GM21528 (cell line): ENCODE measurements around the gene BACE2.
"Not testable (repeated sequence)": the region's sequence is repeated elsewhere in the genome, so short reads cannot be mapped to it uniquely, and the experiment has no call there.

ENCODE experiments used
- ATAC-seq: cut with Tn5 transposase; IDR thresholded peaks from one replicate; pipeline ENCODE4 v1.9.1; 2021; ENCODE audit warnings: mild to moderate bottlenecking, moderate library complexity; ENCODE audit not compliant: unreplicated experiment, low FRiP score

Gene BACE2

DNA sequence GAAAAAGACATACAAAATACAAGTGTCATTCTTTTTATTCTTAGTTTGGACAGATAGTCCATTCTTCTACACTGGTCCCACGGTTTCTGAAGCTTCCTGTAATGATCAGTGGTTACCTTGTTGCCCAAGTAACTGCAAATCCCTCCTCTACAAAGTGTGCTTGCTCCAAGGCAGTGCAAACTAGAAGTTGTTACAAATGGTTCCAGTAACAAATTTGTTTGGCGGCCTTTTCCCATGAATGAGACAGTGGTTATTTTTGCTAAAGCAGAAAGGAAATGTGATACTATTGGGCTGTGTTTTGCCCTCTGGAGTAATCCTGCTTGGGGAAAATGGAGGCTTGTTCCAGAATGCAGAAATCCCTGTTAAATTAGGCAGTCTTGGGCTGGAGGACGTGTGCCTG, 8.9 kb downstream of the BACE2 start:
- ATAC-seq, result no peak

DNA sequence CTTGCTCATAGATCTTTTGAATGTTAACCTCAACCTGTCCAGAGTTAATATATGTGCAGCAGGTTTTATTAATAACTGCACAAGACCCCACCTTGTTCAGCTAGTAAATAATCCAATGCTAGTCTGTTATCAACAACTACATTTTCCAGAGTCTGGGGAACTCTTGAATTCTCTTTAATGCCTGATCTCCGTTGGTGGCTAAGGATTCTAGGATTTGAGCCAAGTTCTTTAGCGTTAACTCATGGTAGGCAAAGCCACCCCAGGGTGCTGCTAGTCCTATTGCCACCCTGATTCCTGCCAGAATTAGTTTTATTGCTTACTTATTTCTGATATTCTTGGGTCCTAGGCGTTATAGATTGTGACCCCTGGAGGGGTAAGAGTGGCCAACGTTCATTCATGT, 12.8 kb downstream of the BACE2 start:
- no peak for ATAC-seq

DNA sequence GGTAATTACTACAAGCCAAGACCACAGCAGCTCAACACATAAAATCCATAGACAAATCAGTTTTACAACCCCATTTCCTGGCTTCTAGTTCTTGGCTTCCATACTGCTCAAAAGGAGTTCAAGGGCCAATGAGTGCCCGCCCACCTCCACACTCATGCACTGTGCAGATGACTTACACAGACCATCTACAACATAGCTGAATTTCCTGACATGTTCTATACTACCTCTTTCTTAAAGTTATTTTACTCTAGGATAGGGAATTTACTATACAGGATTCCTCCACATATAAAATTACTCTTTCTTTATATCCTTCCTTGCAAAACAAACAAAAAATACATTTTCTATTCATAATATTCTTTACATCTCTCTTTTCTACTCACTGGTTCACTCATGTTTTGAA, 14.6 kb downstream of the BACE2 start:
- ATAC-seq, result no peak

DNA sequence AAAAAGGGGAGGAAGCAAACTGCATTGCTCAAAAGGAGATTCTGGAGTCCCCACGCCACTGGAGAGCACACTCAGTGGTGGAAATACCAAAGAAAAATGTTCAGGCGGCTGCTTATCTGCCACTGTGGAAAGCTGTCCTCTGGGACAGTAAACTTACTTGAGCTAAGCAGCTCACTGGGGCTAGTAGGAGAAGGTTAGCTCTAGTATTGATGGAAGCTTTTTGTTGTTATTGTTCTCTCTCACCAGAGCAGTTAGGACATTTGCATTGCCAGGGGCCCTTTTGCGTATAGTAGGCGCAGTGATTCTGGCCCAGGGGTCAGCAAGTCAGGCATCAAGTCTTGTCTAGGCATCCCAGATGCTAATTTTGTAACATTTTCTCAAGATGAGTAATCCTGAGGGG, 15.6 kb downstream of the BACE2 start:
- ATAC-seq, result no peak

DNA sequence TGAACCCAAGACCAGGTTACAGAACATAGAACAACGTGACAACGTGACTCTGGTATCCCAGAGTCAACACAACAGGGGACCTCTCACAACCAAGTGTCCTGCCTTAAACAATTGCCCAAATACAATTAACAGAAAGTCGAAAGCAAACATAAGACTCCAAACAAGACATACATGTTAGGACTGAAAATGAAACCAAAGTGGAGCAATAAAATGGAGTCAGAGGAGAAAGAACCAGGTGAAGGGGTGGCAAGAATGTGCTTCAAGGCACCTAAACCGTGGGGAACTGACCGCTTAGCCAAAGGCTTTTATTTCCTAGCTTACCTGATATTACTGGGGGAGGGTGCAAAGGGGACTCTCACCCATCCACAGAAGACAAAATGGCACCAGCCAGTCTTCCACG, 17.8 kb downstream of the BACE2 start:
- no peak for ATAC-seq

DNA sequence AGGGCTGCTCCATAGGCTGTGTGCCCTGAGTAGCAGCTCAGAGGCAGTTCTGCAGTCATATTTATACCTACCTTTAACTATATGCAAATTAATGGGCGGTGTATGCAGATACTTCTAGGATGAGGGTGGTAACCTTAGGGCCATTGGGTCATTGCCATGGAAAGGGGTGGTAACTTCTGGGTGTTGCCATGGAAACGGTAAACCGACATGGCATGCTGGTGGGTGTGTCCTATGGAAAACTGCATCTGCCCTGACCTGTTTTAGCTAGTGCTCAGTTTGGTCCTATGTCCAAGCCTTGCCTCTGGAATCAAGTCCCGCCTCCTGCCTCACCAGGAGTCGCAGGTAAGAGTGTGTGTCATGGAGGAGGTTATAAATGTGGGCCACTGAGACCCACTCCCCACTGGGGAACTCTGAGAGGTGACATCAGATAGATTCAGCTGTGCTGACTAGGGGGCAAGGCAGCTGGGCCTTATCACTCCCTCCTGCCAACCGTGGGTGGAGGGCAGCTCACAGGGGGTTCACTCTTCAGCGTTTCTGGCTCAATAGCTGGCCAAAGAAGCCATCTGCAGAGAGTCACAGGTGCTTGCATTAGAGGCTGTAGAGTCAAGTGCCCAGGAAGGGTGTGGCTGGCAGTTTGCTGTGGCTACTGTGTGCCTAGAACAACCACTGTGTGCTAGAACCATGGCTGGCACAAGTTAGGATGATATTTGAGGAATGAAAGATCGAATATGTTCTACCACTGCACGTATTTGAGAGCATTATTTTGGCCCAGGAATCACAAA, 19.0 kb downstream of the BACE2 start:
- ATAC-seq, result no peak

DNA sequence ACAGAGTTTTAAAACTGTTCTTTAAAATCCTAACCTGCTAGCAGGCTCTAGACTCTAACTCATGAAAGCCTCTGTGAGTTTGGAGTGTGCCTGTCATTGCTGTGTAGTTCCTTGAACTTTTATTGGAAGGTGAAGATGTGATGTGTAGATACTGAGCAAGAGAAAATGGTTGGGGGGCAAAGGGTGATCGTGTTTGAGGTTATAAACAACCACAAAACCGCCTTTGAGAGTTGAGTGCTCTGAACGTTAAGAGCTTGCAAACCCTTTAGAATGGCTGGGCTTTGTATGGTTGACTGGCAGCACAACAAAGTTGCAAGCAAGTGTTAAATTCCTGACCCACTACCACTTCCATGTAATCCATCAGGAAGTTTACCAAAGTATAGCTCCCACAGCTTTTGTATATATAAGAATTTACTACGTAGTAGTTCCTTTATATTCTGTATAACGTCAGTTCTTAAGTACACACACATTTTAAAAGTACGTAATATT, 19.6 kb downstream of the BACE2 start:
- no peak for ATAC-seq

DNA sequence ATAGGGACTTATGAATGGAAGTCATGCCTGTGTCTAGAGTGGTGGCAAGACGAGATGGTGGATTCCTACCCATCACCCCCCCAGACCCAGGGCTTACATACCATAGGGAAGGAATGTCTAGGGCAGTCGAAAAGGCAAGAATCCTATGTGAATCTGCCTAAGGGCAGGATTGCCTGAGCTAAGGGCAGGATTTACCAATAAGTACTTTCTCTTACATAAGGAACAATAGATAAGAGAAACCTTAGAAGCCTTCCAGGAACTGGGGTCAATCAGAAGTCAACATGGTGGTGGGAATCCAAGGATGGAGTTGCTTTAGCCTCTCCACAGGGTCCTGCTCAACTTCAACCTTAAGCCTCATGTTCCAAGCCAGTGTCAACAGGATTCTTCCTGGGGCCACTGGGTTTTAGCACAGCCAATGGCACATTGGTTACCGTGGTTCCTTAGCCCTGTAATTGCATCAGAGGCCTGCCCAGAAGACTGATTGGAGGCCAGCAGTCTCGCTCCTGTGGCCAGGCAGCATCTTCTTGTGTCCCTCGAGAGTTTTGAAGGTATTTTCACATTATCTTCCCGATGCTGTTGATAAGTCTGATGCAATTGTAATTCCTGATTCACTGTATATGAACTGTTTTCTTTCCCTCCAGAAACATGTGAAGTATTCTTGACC, 20.7 kb downstream of the BACE2 start:
- no peak for ATAC-seq

DNA sequence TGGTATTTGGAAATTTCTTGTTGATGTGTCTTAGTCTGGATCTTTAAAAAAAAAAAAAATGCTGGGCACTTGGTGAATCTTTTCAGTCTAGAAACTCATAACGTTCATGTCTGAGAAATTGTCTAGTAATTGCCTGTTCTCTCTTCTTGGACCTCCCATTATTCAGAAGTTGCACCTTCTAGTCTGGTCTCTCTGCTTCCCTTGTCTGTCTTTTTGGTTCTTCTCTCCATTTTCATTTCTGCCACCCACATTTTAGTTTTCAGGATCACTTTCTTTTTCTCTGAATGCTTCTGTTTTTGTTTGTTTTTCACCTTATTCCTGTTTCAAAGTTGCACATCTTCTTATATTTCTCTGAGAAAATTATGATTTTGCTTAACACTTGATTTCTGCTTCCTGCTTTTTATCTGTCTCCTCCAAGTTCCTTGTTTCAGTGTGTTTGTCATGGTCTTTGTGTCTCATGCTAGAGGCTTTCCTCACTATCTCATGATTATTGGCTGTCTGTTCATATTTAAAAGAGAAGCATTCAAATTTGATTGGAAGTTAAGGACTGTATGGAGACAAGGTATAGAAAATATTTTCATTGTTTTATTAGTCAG, 21.3 kb downstream of the BACE2 start:
- no peak for ATAC-seq

DNA sequence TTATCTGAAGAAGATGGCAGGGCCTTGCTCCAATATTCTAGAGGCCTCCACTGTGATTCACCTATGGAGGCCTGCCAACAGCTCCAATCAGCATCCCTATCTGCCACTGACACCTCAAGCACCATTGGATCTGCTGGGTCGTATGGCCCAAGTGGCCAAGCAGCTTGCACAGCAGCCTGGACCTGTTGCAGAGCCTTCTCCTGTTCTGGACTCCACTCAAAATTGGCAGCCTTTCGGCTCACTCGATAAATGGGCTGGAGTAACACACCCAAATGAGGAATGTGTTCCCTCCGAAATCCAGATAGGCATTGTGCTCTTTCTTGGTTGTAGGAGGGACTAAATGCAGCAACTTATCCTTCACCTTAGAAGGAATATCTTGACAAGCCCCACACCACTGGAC, 24.6 kb downstream of the BACE2 start:
- ATAC-seq, result not testable (repeated sequence)

DNA sequence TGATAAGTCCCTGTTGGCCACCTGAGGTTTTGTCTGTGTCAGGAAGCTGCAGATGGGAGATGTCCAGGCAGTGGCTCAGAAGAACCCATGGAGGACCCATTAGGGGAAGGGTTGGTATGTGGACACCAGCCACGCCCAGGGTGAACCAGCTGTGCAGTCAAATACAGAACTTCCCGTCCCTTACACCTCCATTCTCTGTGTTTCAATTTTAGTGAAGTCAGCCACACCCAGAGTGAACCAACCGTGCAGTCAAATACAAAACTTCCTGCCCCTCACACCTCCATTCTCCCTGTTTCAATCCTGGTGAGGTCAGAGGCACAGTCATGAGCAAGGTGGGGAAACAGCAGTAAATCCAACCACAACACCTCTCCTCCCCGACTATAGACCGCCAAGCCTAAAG, 27.4 kb downstream of the BACE2 start:
- no peak for ATAC-seq

DNA sequence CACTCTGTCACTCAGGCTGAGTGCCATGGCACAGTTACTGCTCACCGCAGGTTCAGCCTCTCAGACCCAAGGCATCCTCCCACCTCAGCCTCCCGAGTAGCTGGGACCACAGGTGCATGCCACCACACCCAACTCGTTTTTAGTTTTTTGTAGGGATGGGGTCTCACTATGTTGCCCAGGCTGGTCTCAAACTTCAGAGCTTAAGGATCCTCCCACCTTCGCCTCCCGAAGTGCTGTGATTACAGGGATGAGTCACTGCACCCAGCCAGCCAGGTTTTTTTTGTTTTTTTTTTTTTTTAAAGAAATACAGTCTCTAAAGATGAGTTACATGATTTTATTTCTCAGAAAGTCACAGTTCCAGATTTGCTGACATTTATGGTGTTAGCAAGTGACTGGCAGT, 29.0 kb downstream of the BACE2 start:
- ATAC-seq, result no peak

DNA sequence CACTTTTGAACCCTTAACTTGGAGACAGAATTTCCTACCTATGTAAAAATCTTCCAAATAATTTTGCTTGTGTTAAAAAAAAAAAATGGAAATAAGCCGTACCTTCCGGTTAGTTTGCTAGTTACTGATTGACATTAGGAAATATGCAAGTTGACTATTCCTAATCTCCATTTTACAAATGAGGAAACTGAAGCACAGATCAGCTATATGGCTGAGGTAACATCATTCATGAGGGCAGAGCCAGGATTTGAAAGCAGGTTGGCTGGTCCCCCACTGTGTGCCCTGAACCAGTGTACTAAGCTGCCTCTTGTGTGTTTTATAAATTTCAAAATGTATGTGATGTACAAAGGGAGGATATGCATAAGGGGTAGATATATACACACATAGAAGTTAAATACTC, 29.6 kb downstream of the BACE2 start:
- ATAC-seq, result no peak

DNA sequence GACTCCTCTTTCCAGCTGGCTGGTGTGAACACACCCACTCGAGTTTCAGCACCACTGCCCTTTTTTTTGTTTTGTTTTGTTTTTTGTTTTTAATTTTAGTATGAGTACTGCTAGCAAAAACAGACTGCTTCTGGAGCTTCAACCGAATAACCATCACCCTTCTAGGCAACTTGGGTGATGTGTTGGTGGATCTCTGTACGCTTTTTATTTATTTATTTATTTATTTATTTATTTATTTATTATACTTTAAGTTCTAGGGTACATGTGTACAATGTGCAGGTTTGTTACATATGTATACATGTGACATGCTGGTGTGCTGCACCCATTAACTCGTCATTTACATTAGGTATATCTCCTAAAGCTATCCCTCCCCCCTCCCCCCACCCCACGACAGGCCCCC, 30.7 kb downstream of the BACE2 start:
- not testable (repeated sequence) for ATAC-seq

DNA sequence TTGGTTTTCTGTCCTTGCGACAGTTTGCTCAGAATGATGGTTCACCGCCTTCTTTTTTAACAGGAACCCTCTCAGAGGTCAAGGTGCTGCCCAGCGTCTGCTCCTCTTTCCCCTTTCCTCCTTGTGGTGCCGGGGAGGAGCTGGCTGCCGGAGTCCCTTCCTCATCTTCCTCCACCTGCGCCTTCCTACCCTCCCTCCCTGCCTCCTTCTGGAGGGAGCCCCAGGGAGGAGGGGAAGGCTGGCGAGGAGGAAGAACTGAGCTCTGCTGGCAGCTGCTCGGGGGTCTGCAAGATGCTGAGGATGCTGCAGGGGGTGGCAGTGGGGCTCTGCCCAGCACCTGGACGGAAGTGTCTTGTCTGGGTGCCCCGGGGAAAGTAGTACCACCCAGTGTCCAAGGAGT, 31.2 kb downstream of the BACE2 start:
- no peak for ATAC-seq

DNA sequence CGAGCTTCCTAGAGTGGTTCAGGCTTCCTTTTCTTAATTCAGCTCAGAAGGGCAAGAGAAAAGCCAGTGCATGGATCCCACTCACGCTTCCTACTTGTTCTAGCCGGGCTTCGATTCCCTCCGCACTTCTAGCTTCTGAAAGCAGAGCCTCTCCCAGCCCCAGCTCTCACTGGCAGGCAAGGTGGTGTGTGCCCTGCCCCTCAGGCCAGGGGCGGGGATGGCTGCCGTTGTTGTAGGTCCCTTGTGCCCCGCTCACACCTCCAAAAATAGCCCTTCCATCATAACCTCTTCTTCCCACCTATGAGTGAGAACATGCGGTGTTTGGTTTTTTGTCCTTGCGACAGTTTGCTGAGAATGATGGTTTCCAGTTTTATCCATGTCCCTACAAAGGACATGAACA, 31.6 kb downstream of the BACE2 start:
- no peak for ATAC-seq

DNA sequence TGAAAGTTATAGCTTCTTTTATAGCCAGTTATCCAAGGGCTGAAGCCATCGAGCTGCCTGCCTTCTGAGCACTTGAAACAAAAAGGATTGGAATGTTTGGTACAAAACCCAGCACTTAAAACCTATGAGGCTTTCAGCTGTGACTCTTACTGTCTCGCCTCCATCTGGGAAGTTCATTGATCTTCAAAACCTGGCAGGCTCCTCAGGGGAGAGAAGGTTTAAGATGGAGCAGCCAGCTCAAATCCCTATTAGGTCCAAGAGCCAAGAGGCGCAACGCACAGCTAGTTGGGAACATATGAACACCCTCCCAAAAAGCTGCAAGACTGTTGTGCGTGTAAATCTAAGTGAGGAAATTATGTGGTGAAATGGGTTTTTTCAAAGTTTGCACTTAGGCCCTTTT, 33.4 kb downstream of the BACE2 start:
- no peak for ATAC-seq

DNA sequence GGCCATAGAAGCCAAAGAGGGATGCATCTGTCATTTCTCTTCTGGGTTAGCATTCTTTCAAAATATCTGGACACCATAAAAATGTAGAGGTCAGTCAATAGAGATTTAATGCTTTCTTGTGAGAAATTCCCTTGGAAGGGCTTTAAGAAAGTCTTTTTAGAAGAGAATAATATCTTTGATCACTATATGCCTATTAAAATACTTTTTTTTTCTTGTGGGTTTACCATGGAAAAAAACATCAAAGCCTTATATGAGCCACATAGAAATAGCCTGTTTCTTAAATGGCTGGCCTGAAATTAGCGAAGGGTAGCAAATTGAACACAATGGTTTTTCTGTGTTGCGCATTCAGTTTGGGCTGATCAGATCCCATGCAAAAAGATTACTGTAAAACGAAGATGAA, 36.8 kb downstream of the BACE2 start:
- no peak for ATAC-seq

DNA sequence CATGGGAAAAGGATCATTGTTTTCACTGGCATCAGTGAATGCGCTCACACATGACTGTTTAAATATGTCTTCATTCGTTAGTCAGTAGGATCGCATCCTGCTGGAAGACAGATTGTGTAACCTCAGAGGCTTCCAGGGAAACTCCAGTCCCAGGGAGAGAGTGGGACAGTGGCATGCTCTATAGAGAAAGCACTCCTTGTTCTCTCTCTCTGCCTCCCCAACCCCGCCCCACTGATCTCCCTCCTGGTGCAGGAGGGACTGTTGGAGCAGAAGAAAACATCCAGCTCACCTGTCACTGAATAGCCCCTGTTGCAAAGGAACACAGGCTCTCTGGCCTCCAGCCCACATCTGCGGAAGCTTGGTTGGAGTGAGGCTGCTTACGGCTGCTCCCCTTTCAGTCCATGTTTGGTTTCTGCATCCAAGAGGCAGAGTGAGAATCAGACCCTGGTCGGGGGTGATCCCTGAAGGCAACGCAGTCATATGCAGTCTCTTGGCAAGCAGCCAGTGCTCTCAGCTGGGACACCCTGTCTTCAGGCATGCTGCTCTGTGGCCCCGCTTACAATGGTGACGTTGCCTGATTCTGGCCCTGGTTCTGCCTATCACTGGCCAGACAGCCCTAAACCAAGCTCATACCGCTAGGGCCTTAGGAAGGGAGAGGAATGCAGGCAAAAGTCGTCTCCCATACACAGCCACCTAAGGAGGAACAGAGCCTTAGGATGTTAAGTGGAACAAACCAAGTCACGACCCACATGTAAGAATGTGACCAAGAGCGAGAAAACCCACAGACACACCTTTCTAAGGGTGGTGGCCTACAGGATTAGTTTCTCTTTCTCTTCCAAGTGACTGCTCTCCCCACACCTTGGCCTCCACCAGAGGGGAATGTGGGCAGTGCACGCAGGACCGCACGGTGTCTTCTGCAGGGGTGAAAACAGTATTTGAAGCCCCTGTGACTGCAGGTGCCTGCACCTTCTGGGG, 39.7 kb downstream of the BACE2 start:
- ATAC-seq, result no peak

DNA sequence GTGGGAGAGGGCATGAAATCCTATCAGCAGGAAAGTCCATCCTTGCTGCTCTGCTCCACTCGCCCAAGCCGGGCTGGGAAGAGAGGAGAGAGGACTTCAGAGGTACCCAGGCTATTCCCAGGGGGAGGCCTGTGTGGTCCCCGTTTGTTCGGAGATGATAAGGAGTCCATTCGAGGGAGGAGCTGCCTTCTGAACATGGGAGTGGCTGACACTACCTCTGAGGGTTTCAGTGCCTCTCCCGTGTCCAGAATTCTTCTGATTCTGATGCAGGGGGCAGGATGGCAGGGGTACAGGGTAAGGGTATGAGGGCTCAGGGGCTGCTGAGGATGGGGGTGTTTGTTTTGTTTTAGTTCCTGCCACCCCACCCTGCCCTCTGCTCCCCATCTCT, 40.4 kb downstream of the BACE2 start:
- ATAC-seq, result no peak
